WI38 (cell line): ENCODE results near the gene ACSM3.

Experiments used
- H3K4me3 ChIP-seq: 2 replicates; pipeline ENCODE4 v1.5.1; 2011; ENCODE audit warnings: low read depth, mild to moderate bottlenecking, control low read depth, low read length
- CTCF ChIP-seq: IDR thresholded peaks from 2 replicates; pipeline ENCODE4 v1.5.1; 2012; ENCODE audit warnings: low read depth, mild to moderate bottlenecking, control low read depth, low read length

The ACSM3 gene

GRCh38 chr16:20839504-20839903 is 75.7 kb downstream of the ACSM3 start:
- no peak for TF ChIP-seq CTCF
- H3K4me3 ChIP-seq, result no peak overlapping the region

DNA sequence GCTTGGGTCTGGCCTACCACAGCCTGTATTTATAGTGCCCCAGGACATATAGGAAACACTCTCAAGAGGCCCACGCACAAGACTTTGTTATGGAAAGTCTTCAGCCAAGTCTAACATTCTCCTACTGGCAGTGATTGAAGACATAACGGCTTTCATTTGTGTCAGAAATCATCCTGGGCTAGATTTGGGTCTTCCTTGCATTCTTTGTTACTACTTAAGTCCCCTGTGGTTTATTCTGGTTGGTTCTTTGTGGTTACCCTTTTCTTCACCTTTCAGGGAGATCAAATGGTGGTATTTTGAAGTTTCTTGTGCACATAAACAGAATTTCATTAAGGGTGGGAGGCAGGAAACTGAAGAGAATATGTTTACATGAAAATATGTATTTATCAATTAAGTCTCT is 80.2 kb downstream of the ACSM3 start:
- H3K4me3 ChIP-seq, result no peak overlapping the region
- no peak for TF ChIP-seq CTCF

DNA sequence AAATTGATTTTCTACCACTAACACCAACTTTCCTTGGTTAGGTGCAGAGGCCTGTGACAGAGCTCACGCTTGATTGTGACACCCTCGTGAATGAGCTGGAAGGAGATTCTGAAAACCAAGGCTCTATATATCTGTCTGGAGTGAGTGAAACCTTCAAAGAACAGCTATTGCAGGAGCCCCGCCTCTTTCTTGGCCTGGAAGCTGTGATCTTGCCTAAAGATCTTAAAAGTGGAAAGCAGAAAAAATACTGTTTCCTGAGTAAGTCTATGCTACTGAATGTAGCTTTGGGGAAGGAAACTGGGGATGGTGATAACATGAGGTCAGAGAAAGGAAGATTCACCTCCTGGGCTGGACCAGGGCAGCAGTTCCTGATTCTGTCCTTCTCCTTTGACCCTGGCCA is 80.8 kb downstream of the ACSM3 start:
- TF ChIP-seq CTCF, result no peak
- H3K4me3 ChIP-seq, result no peak overlapping the region

DNA sequence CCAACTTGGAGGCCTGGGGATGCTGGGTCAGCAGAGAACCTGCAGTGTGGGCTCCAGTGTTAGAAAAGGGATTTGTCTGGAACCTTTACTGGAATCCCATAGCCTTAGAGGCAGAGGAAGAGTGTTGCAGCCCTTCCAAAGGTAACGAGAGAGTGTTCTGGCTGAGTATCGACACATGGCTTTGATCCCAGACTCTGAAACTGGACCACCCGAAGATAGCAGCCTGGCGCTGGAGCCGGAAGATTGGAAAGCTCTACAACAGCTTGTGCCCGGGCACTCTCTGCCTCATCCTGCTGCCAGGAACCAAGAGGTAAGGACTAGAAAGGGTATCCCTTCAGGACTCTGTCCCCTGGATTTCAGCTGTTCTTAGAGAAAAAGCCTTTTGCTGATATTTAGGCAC is 82.2 kb downstream of the ACSM3 start:
- TF ChIP-seq CTCF, result no peak
- no peak overlapping the region for H3K4me3 ChIP-seq

GRCh38 chr16:20846551-20846950 is 82.7 kb downstream of the ACSM3 start:
- H3K4me3 ChIP-seq, result no peak overlapping the region
- TF ChIP-seq CTCF, result no peak
